HFF-Myc (cell line): ENCODE results near the gene VSTM2L.

Experiments used
- DNase-seq: peaks from one replicate; pipeline ENCODE4 v3.0.0-alpha.2; 2011; ENCODE audit warnings: low read depth; ENCODE audit errors: extremely low read depth
- H3K4me3 ChIP-seq: replicated peaks from 2 replicates; pipeline ENCODE4 v1.5.1; 2011; ENCODE audit warnings: low read depth, mild to moderate bottlenecking, control low read depth, low read length
- CTCF ChIP-seq: IDR thresholded peaks from 2 replicates; pipeline ENCODE4 v1.5.1; 2012; ENCODE audit warnings: mild to moderate bottlenecking, low read depth, low read length, control low read depth; ENCODE audit errors: missing control alignments

VSTM2L gene

DNA sequence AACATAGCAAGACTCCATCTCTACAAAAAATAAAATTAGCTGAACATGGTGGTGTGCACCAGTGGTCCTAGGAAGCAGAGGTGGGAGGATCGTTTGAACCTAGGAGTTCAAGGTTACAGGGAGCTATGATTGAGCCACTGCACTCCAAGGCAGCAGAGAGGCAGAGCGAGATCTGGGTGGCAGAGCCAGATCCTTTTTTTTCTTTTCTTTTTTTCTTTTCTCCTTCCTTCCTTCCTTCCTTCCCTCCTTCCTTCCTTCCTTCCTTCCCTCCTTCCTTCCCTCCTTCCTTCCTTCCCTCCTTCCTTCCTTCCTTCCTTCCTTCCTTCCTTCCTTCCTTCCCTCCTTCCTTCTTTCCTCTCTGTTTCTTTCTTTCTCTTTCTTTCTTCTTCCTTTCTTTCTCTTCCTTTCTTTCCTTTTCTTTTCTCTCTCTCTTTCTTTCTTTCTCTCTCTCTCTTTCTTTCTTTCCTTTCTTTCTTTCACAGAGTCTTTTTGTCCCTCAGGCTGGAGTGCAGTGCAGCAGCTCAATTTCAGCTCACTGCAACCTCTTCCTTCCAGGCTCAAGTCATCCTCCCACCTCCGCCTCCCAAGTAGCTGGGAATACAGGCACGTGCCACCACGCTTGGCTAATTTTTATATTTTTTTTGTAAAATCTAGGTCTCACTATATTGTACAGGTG is 9.2 kb upstream of the VSTM2L start:
- TF ChIP-seq CTCF = no peak
- H3K4me3 ChIP-seq = no peak overlapping the region
- no peak for DNase-seq

DNA sequence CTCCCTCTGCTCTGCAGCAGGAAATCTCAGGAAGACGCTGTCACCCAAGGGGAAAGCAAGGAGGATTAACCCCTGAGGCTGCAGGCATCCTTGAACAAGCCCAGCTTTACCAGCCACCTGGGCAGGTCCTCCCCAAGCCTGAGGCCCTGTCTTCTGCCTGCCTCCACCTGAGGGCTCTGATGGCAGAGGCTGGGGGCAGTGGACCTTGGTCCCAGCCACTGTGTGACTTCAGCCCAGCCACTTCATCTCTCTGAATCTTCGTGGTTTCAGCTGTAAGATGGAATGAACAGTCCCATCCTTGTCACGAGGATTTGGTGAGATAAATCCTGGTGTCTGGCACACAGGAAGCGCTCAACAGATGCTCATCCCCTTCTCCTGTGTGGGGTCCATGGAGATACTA is 8.5 kb upstream of the VSTM2L start:
- no peak for DNase-seq
- TF ChIP-seq CTCF = no peak
- no peak overlapping the region for H3K4me3 ChIP-seq

- no peak for TF ChIP-seq CTCF
- H3K4me3 ChIP-seq = no peak overlapping the region
- no peak for DNase-seq
These were observed 7.8 kb upstream of the VSTM2L start for GRCh38 chr20:37895166-37895565.

GRCh38 chr20:37896932-37897548 is 5.9 kb upstream of the VSTM2L start:
- peak; percentile 44 for TF ChIP-seq CTCF
- H3K4me3 ChIP-seq = no peak overlapping the region
- no peak for DNase-seq

- no peak for DNase-seq
- no peak overlapping the region for H3K4me3 ChIP-seq
- TF ChIP-seq CTCF = no peak
These were observed 4.5 kb upstream of the VSTM2L start for GRCh38 chr20:37898233-37899104.

DNA sequence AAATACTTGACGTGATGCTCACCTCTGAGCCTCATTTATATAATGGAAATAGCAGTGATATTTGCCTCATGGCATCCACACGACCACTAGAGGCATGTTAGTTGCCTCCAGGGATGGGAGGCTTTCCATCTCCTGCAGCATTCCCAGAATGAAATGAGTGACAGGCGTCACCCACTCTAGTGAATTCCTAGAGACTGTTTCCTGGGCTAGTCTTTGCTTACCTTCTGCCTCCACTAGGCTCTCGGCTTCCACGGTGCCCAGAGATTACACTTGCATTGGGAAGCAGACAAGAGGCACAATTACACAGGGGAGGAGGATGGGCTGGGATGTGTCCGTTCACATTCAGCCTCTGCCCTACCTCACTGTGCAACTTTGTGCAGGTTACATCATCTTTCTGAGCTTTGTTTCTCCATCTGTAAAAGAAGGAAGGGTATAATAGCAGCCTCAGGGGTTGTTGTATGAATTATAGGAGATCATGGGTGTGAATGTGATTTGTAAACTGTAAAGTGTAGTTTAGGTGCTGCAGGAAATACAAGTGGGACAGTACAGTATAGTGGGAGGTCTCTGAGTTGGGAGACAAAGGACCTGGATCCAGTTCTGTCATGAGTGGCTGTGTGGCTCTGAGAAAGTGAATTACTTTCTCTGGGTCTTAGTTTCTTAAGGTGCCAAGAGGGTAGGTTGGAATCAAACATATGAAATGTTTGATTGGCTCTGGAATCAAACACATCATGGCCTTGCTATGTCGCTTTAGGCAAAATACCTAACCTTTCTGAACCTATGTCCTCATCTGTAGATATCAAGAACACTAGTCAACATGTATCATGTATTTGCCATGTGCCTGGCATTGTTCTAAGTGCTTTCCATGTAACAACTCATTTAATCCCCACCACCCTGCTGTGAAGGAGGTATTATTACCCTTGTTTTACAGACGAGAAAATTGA is 3.6 kb upstream of the VSTM2L start:
- no peak overlapping the region for H3K4me3 ChIP-seq
- no peak for DNase-seq
- TF ChIP-seq CTCF = no peak
